HG03354 (cell line): Measurements from ENCODE around the gene LARGE1.

Experiments used
- ATAC-seq: cut with Tn5 transposase; IDR thresholded peaks from one replicate; pipeline ENCODE4 v1.9.1; 2021; ENCODE audit warnings: mild to moderate bottlenecking; ENCODE audit not compliant: unreplicated experiment, poor library complexity, severe bottlenecking

Gene LARGE1

DNA sequence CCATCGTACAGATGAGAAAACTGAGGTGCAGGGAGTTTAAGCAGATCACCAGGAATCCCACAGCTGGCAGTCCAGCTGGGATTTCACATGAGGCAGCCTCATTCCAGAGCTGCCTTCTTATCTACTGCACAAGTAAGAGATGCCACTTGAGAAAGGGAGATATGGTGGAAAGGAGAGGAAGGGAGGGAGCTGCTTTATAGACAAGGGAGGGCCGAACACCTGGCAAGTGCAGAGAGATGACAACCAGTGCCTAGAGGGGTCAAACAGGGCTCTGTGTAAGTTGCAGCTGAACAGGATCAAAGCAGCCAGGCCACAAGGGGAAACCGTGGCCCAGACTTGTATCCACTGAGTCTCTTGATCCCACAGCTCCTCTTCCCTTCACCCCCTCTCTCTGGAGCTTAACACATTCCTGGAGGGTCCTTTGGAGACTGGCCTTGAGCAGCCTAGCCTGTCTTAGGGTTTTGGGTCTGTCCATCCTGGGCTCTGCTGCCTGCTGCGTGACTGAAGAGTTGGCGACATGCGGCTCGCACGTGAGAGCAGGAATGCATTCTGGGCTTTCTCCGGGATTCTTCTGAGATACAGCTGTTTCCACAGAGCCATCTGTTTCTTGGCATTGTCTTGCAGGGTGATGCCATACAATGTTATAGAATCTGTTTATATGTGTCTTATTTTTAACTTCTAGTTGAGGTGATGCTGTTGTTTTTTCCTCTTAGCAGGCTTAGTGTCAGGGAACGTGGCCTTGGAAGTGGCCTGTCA, 593.6 kb downstream of the LARGE1 start:
- no peak for ATAC-seq

- peak; percentile 49 for ATAC-seq
Observed at GRCh38 chr22:33325232-33326004, 594.9 kb downstream of the LARGE1 start.

- ATAC-seq: no peak
Observed at GRCh38 chr22:33324228-33324627, 596.0 kb downstream of the LARGE1 start.

GRCh38 chr22:33321466-33321865, 598.8 kb downstream of the LARGE1 start:
- no peak for ATAC-seq

DNA sequence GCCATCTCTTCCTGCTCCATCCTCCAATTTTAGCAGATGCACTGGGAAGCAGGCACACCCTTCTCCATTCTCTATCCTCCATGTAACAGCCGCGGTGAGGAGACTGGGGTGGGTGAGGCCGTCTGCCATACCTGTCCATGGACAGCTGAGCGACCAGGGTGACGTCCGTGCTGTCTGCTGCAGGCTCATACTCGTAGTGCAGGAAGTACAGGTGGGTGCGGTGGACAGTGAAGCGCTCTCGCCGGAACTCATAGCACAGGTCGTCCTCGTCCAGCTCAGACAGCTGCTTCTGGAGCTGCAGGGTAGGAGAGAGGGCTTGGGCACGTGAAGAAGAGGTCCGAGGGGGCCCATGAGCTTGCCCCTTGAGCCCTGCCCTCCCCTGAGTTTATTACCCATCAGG, 604.3 kb downstream of the LARGE1 start:
- ATAC-seq: no peak

DNA sequence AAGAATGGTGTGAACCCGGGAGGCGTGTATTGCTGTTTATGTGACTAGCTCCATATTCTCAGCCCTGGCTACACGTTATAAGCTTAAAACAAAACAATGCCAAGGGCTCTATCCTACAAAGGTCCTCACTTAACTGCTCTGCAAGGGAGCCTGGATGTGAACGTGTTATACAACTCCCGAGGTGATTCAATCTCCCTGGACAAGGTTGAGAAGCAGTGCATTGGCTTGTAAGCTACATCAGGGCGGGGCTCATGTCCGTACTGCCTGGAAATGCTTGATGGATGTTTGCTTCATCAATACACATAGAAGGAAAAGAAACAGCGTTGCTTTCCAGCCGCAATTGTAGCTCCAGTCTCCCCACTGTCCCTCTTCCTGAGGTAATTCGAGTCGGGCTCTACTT, 605.2 kb downstream of the LARGE1 start:
- no peak for ATAC-seq

DNA sequence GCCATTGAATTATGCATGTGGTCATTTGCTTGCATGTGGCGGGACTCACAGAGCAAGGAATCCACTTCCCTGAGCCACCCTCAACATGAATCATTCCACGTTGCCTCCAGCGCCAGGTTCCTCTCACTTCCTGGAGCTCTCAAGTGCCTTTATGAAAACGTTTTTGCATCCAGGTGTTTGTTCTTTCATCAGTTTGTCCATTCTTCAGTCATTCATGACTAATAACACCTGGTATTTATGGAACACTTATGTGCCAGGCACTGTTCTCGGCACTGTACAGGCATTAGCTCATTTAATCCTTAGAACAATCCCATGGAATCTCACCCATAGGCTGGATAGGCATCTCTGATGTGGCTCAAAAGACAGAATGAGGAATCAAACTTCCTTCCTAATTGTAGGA, 606.0 kb downstream of the LARGE1 start:
- ATAC-seq: no peak

- ATAC-seq: no peak
Observed at GRCh38 chr22:33303099-33303498, 617.2 kb downstream of the LARGE1 start.

DNA sequence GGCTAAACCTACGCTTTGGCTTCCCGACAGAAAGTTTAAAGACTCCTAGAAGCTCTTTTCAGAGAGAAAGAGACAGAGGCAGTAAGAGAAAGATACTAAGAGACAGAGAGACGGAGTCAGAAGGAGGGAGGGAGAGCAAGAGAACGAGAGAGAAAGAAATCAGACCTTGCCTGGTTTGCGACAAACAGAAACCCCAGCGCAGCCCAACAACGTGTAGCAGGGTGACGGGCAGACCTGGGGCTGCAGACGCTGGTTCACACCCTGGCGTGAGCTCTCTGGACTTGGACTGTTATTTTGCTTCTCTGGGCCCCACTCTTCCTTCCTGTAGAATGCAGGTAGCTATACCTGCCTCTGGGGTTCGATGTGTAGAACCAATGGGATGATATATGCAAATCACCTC, 617.7 kb downstream of the LARGE1 start:
- ATAC-seq: no peak

DNA sequence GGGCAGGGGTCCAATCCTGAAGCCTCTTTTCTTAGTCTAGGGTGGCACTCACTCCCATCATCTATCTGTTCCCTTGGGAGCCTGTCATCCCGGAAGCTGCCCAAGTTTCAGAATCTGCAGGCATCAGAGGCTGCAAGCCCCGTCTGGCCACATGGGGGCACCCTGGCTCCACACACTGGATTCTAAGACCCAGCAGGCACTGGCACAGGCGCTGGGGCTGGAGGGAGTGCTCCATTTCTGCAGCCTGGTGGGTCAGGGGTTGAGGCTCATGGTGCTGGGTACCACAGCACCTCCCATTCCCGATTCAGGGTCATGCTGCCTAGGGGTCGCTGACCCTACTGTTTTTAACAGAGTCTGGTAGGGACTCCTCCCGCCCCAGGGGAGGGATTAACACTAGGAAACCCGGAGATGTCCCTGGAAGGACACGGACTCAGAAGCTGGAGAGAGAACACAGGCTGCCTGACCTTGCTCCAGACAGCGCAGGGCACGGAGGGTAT, 618.2 kb downstream of the LARGE1 start:
- peak; percentile 52 for ATAC-seq

- ATAC-seq: no peak
Observed at GRCh38 chr22:33300165-33300564, 620.1 kb downstream of the LARGE1 start.

- peak; percentile 93 for ATAC-seq
Observed at GRCh38 chr22:33299245-33299956, 620.9 kb downstream of the LARGE1 start.

DNA sequence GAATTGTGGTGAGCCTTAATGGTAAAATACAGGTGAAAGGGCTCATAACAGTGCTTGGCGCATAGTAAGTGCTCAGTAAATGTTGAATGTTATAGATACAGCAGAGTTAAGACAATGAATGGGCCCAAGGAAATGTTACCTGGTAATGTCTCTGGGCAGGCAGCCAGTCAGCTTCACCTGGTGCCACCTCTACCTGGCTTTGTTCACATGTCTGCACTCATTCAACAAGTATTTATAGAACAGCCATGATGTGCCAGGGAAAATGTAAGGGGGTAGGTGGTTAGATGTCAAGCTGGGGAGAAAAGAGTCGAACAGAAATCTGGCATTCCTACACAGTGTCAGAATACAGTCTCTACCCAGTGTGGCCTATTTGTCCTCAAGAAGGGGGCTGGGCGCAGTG, 623.3 kb downstream of the LARGE1 start:
- ATAC-seq: no peak

- ATAC-seq: no peak
Observed at GRCh38 chr22:33288078-33288477, 632.2 kb downstream of the LARGE1 start.

DNA sequence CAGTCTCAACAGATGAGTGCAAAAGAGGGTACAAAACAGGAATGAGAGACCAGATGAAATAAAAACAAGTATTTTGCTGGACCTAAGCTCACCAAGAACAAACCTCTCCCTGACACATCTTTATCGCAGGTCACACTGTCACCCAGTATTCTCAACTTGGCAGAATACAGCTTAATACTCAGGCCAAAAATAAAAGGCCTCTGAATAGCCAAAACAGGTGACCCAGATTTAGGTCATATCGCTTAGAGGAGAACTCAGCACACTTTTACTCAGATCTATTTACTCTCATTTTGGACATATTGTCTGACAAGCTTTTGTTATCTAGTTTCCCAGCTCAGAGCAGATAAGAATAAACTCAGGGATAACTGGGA, 645.2 kb downstream of the LARGE1 start:
- ATAC-seq: no peak

GRCh38 chr22:33274214-33275072, 645.8 kb downstream of the LARGE1 start:
- ATAC-seq: no peak

DNA sequence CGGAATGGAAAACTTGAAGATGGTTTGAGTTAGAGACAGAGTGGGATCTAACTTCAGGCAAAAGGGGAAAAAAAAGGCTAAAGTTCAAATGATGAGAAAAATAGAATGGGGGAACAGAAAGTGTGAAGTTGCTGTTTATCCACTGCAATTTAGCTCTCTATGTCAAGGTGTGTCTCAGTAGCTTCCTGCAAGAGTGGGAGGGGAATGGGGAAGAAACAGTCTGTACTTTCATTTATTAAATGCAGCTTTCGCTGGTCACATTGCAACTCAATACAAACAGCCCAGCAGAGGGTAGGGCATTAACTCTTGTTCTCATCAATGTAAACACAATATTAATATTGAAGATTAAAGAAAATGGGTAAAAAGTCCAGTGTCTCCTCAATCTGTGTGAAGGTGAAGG, 647.4 kb downstream of the LARGE1 start:
- ATAC-seq: no peak

DNA sequence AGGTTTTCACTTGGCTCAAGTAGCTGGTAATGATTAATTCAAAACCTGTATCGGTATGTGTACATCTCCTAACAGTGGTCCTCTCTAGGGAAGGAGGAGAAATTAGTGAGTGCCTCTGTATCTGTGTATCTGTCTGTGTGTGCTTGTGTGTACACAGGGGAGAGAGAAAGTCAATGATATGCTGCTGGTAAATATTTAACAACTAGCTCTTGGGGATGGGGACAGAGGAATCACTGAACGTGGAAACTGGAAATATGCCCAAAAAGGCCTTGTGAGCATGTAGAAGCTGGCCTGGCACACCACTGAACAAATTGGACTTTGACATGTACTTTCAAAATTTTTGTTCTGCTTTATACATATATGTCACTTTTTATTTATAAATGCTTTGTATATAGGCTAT, 648.1 kb downstream of the LARGE1 start:
- peak; percentile 52 for ATAC-seq

GRCh38 chr22:33271390-33272161, 648.7 kb downstream of the LARGE1 start:
- peak; percentile 85 for ATAC-seq
